Heart left ventricle (tissue), 16 donors: Measurements from ENCODE around the gene GPR39. TPM values are rescaled to one million over a fixed set of nuclear protein-coding genes. Genes with fewer than 3 reads are reported as not detected.

Source experiments
- ATAC-seq, 4 donors: fragments of 200-7000 bp; cut with Tn5 transposase; one replicate each; pipeline ENCODE4 v1.9.1; 2020 to 2022; ENCODE audit warnings: moderate library complexity in 4 of 4, mild to moderate bottlenecking in 3 of 4, moderate number of reproducible peaks in 1 of 4
- DNase-seq, 5 donors: peaks; one replicate each; pipeline ENCODE4 v3.0.0-alpha.2; 2020
- H3K27ac ChIP-seq, 12 donors: fragments of 200-600 bp; sonication (generic) in 4 of 12; one replicate each; pipeline versions ENCODE4 v1.5.0 to v1.8.0; 2016 to 2022; ENCODE audit warnings: mild to moderate bottlenecking in 2 of 12
- H3K27me3 ChIP-seq, 9 donors: fragments of 200-600 bp; sonication (generic) in 2 of 9; one replicate each; pipeline versions ENCODE4 v1.5.1 to v1.8.0; 2016 to 2022; ENCODE audit warnings: mild to moderate bottlenecking in 3 of 9
- H3K36me3 ChIP-seq, 9 donors: fragments of 200-600 bp; sonication (generic) in 2 of 9; one replicate each; pipeline versions ENCODE4 v1.5.0 to v1.8.0; 2018 to 2022; ENCODE audit warnings: mild to moderate bottlenecking in 2 of 9
- H3K4me1 ChIP-seq, 12 donors: fragments of 200-600 bp; sonication (generic) in 4 of 12; one replicate each; pipeline versions ENCODE4 v1.5.0 to v1.8.0; 2016 to 2022; ENCODE audit warnings: mild to moderate bottlenecking in 3 of 12
- H3K4me3 ChIP-seq, 12 donors: fragments of 200-600 bp; sonication (generic) in 4 of 12; one replicate each; pipeline versions ENCODE4 v1.5.0 to v1.8.0; 2017 to 2022; ENCODE audit warnings: mild to moderate bottlenecking in 9 of 12, moderate library complexity in 4 of 12
- H3K9me3 ChIP-seq, 12 donors: fragments of 200-600 bp; sonication (generic) in 4 of 12; one replicate each; pipeline versions ENCODE4 v1.5.0 to v1.8.0; 2016 to 2022; ENCODE audit warnings: mild to moderate bottlenecking in 1 of 12
- POLR2A ChIP-seq, 2 donors: fragments of 450-650 bp; IDR thresholded peaks; one replicate each; pipeline ENCODE4 v1.6.1; 2017; ENCODE audit warnings: antibody characterized with exemption in 2 of 2, mild to moderate bottlenecking in 2 of 2, moderate library complexity in 2 of 2
- WGBS, 4 donors: extraction: QIAGEN DNeasy Blood & Tissue Kit in 2 of 4; methylation state at CpG; one replicate each; pipeline versions ENCODE4 v1.1.5 to v1.1.7; 2013 to 2018; 5-methylcytosine and 5-hydroxymethylcytosine counted together
- intact Hi-C, 10 donors: fragments of 100-400 bp; cut with DNase I; formaldehyde crosslinking; loops; one replicate each; pipeline versions ENCODE4 v1.11.1 to v1.14.2; 2022
- polyA plus RNA-seq, 2 donors: library from polyadenylated mRNA; stranded (reverse); fragments of 200-250 nt; gene quantifications; one replicate each; pipeline ENCODE4 v1.2.3, GENCODE V29; 2013
- total RNA-seq, 9 donors: library from RNA; depleted of rRNA in 2 of 9; stranded (reverse); fragments of >200 nt in 2 of 9; fragmentation: NEBNext Ultra II Directional in 3 of 9; extraction: Animal tissue kit (Norgen Biotek cat#: 25700) in 3 of 9; gene quantifications; one replicate each; pipeline versions ENCODE4 v1.1.0 to v1.2.4, GENCODE V29; 2016 to 2023
- TF ChIP-seq, protein P1 (sequence below), 12 donors: fragments of 200-600 bp; sonication (generic) in 4 of 12; IDR thresholded peaks; one replicate each; pipeline versions ENCODE4 v1.5.0 to v1.8.0; 2018 to 2022; ENCODE audit warnings: antibody characterized with exemption in 12 of 12, mild to moderate bottlenecking in 5 of 12
- donor health status: ischemic (EF 13 %, LVEDD 7.1; RV severe dilation, severe dysfunction).
- donor health status: healthy with polysubstance abuse.
- donor health status: DM: no; HTN: yes; CAD: no.
- donor health status: DM: no; HTN: no; CAD: no.
- donor health status: ischemic (EF 25% LVEDD 6.9; RV normal size, moderate dysfunction).
- donor health status: ischemic (EF 25% LVEDD 5.7; RV mildly dilated, moderate dysfunction).
- donor health status: healthy.
- donor health status: DM: yes; HTN: yes; CAD: no.
- donor health status: ischemic (EF 35%, LVEDD 5.7; RV mildly dilated, moderate dysfunction).
- donor health status: nonischemic (EF 11% LVEDD 7.7; RV severe dilation, severe dysfunction).
- donor health status: DM: yes; HTN: yes; CAD: no.
- donor health status: PGD.
- donor health status: ischemic (EF 29% LVEDD 5.4; RV normal size, mild dysfunction).
- donor health status: nonischemic (EF 23%, LVEDD 6.1; RV moderate dilation, normal function).

Gene GPR39
- total and polyA plus RNA-seq, 11 donors, result 0.11 TPM; not detected in 10

DNA sequence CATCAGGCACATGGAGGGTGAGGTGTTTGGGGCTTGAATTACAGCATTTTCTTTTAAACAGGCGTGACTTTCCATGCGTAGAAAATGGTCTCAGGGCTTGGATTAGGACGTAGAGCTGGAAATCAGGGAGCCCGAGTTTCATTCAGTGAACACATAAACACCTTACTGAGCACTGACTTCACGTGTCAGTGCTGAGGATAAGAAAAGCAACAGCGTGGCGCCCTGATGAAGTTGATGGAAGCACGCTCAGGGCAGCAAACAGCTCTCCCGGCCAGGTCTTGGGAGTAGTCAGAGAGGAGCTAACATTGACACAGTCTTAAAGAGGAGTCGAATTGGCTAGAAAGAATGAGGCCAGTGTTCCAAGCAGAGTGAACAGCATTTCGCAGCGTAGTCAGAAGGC lies 142.7 kb downstream of the GPR39 start:
- H3K4me3 ChIP-seq, result no peak overlapping the region
- ATAC-seq (no peak), DNase-seq (no peak)
- 84 to 88% (median 87%) methylated on average over 12 of the region's 12 CpGs for WGBS, 4 donors
- H3K27me3 ChIP-seq, result peaks cover 0 to 4% (median 0%) of the 10 kb centered on the region in 9 donors
- no peaks in the 10 kb centered on the region for H3K4me1 ChIP-seq
- H3K27ac ChIP-seq, result no peak overlapping the region
- H3K36me3 ChIP-seq, result no peaks in the 10 kb centered on the region
- no peaks in the 10 kb centered on the region for H3K9me3 ChIP-seq
- TF ChIP-seq POLR2A (IDR thresholded peaks at IDR 0.05), result no peak
- TF ChIP-seq, protein P1, sequence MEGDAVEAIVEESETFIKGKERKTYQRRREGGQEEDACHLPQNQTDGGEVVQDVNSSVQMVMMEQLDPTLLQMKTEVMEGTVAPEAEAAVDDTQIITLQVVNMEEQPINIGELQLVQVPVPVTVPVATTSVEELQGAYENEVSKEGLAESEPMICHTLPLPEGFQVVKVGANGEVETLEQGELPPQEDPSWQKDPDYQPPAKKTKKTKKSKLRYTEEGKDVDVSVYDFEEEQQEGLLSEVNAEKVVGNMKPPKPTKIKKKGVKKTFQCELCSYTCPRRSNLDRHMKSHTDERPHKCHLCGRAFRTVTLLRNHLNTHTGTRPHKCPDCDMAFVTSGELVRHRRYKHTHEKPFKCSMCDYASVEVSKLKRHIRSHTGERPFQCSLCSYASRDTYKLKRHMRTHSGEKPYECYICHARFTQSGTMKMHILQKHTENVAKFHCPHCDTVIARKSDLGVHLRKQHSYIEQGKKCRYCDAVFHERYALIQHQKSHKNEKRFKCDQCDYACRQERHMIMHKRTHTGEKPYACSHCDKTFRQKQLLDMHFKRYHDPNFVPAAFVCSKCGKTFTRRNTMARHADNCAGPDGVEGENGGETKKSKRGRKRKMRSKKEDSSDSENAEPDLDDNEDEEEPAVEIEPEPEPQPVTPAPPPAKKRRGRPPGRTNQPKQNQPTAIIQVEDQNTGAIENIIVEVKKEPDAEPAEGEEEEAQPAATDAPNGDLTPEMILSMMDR (IDR thresholded peaks at IDR 0.05), result no peak
- intact Hi-C loops, result loop anchor here in 1 of 10 donors (10.0 kb wide), 1 partner anchor 475 kb away; no protein-coding TSS in a partner anchor

DNA sequence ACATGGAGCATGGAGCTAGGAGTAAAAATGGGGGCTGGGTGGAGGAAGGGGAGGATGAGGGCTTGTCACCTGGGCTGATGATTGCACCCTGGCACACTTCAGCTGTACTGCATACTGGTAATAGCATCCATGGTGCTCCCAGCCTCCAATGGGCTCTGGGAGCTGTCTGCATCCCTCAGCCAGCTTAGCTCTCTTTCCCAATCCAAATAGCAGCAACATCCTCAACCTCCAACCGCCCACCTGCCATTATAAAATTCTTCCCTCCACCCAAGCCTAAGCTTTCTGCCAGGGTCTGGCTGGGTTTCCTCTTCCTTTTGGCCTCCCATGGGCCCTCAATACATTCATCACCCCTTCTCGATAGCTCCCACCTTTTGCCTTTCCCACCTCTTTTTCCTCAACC lies 143.3 kb downstream of the GPR39 start:
- no peak overlapping the region for H3K27ac ChIP-seq
- TF ChIP-seq, protein P1 (IDR thresholded peaks at IDR 0.05), result no peak
- TF ChIP-seq POLR2A (IDR thresholded peaks at IDR 0.05), result no peak
- H3K4me1 ChIP-seq, result no peaks in the 10 kb centered on the region
- 84 to 91% (median 88%) methylated on average over 2 of the region's 2 CpGs for WGBS, 4 donors
- no peaks in the 10 kb centered on the region for H3K9me3 ChIP-seq
- no peak overlapping the region for H3K4me3 ChIP-seq
- no peaks in the 10 kb centered on the region for H3K36me3 ChIP-seq
- DNase-seq (no peak), ATAC-seq (no peak)
- peaks cover 0 to 4% (median 0%) of the 10 kb centered on the region in 9 donors for H3K27me3 ChIP-seq
- intact Hi-C loops, result loop anchor here in 1 of 10 donors (10.0 kb wide), 1 partner anchor 475 kb away; no protein-coding TSS in a partner anchor

DNA sequence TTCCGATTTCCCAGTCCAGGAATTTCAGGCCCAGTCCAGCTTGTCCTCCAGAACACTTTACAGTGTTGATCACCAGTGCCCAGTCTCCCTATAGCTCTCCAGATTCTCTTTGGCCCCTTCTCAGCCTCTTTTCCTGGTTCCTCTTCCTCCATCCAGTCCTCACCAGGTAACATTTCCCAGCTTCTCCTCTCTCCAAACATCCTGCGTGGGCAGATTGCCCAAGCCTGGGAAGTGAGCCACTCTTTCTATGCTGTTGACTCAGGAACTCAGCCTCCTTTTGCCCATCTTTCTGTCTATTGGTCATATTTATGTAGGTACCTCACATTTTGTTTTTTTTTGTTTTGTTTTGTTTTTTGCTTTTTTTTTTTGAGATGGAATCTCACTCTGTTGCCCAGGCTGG lies 144.0 kb downstream of the GPR39 start:
- Histone ChIP-seq H3K4me1 (no peaks in the 10 kb centered on the region), H3K27ac (no peak overlapping the region), H3K27me3 (peaks cover 0 to 4% (median 0%) of the 10 kb centered on the region in 9 donors), H3K9me3 (no peaks in the 10 kb centered on the region), H3K36me3 (no peaks in the 10 kb centered on the region), H3K4me3 (no peak overlapping the region)
- DNase-seq, result no peak
- 83 to 86% (median 85%) methylated on average over 2 of the region's 2 CpGs for WGBS, 4 donors
- TF ChIP-seq POLR2A (IDR thresholded peaks at IDR 0.05), result no peak
- TF ChIP-seq, protein P1 (IDR thresholded peaks at IDR 0.05), result no peak
- intact Hi-C loops, result no loop called here
- no peak for ATAC-seq

DNA sequence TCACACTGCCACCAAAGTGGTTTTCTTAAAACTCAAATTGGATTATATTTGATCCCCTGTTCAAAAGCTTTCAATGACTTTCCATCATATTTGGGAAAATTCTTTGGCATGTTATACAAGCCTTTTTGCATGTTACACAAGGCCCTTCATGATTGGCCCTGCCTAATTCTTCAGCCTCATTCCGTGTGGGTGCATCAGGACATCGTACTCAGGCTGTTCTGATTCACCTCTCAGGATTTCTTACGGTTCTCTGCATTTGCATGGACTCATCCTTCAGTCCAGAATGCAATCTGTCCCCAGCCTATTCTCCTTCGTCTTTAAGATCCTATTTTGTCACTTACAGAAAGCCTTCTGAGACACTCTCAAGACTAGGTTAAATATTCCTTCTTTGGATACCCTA lies 145.6 kb downstream of the GPR39 start:
- peaks cover 0 to 4% (median 0%) of the 10 kb centered on the region in 9 donors for H3K27me3 ChIP-seq
- 83 to 86% (median 84%) methylated on average over 4 of the region's 4 CpGs for WGBS, 4 donors

More for the DNA sequence above, 145.6 kb downstream of the GPR39 start:
- ATAC-seq, result no peak
- Histone ChIP-seq H3K4me3 (no peak overlapping the region), H3K9me3 (no peaks in the 10 kb centered on the region), H3K36me3 (no peaks in the 10 kb centered on the region), H3K4me1 (no peaks in the 10 kb centered on the region), H3K27ac (no peak overlapping the region)
- intact Hi-C loops, result no loop called here
- DNase-seq, result no peak
- TF ChIP-seq, protein P1 (IDR thresholded peaks at IDR 0.05), result no peak
- no peak for TF ChIP-seq POLR2A (IDR thresholded peaks at IDR 0.05)
